SU-DHL-6 (cell line): Measurements from ENCODE around the gene R3HDM2.
A peak's percentile ranks its signal among the peaks of the same experiment; 100 is the strongest.

Experiments
- H2AFZ ChIP-seq: fragments of 200-600 bp; sonication (generic); 2 replicates; pipeline ENCODE4 v1.6.1; 2014; ENCODE audit warnings: low read depth, mild to moderate bottlenecking, moderate library complexity, mixed read lengths, antibody characterized with exemption, low read length; ENCODE audit not compliant: severe bottlenecking
- H3F3A ChIP-seq: fragments of 200-600 bp; shearing (Covaris generic); 2 replicates; pipeline ENCODE4 v1.6.0; 2016; ENCODE audit warnings: antibody characterized with exemption, mild to moderate bottlenecking; ENCODE audit not compliant: insufficient read depth
- H3K27ac ChIP-seq: fragments of 200-600 bp; sonication (generic); 2 replicates; pipeline ENCODE4 v1.5.1; 2016; ENCODE audit warnings: low read depth, mild to moderate bottlenecking, low read length, moderate library complexity, mixed read lengths
- H3K27me3 ChIP-seq: fragments of 200-600 bp; sonication (generic), shearing (Covaris generic); 2 replicates; pipeline ENCODE4 v1.6.0; 2014; ENCODE audit warnings: mild to moderate bottlenecking, low read length
- H3K36me3 ChIP-seq: fragments of 200-600 bp; sonication (generic); 2 replicates; pipeline ENCODE4 v1.6.1; 2014; ENCODE audit warnings: mild to moderate bottlenecking, low read length, mixed read lengths
- H3K4me2 ChIP-seq: fragments of 300-600, 200-600 bp; shearing (Covaris generic), sonication (generic); 2 replicates; pipeline ENCODE4 v1.6.0; 2014; ENCODE audit warnings: low read length, low read depth, mild to moderate bottlenecking; ENCODE audit not compliant: poor library complexity, severe bottlenecking
- H3K4me3 ChIP-seq: fragments of 200-600 bp; sonication (generic); 2 replicates; pipeline ENCODE4 v1.5.1; 2014; ENCODE audit warnings: antibody characterized with exemption, low read length, mild to moderate bottlenecking, mixed read lengths; ENCODE audit not compliant: insufficient read depth, poor library complexity, severe bottlenecking
- H3K79me2 ChIP-seq: fragments of 200-600 bp; sonication (generic); 2 replicates; pipeline ENCODE4 v1.6.1; 2014; ENCODE audit warnings: mild to moderate bottlenecking, low read length, moderate library complexity; ENCODE audit not compliant: insufficient read depth
- H3K9ac ChIP-seq: fragments of 200-600 bp; sonication (generic); 2 replicates; pipeline ENCODE4 v1.7.0; 2014; ENCODE audit warnings: mild to moderate bottlenecking, low read length
- H3K9me2 ChIP-seq: fragments of 200-600 bp; sonication (generic); replicated peaks from 2 replicates; pipeline ENCODE4 v1.6.1; 2014; ENCODE audit warnings: low read length; ENCODE audit not compliant: insufficient read depth
- H3K9me3 ChIP-seq: fragments of 200-600 bp; sonication (generic); 2 replicates; pipeline ENCODE4 v1.6.1; 2014; ENCODE audit warnings: low read length, mixed read lengths; ENCODE audit not compliant: insufficient read depth
- H4K20me1 ChIP-seq: fragments of 200-600 bp; sonication (generic); 2 replicates; pipeline ENCODE4 v1.6.1; 2014; ENCODE audit warnings: low read depth, mild to moderate bottlenecking, antibody characterized with exemption, low read length, moderate library complexity, mixed read lengths
- CTCF ChIP-seq: fragments of 200-600 bp; sonication (generic); IDR thresholded peaks from one replicate; pipeline ENCODE4 v1.5.1; 2017; ENCODE audit warnings: antibody characterized with exemption, mild to moderate bottlenecking, low read length, moderate library complexity; ENCODE audit not compliant: insufficient read depth, poor library complexity, severe bottlenecking
- EZH2phosphoT487 ChIP-seq: fragments of 200-600 bp; sonication (generic), shearing (Covaris generic); conservative IDR thresholded peaks from 2 replicates; pipeline ENCODE4 v1.6.1; 2018; ENCODE audit warnings: mild to moderate bottlenecking, antibody characterized with exemption, low read length, moderate library complexity, mixed read lengths

Gene R3HDM2

GRCh38 chr12:57231276-57232021, 199.4 kb downstream of the R3HDM2 start:
- Histone ChIP-seq H4K20me1 (no peaks in the 10 kb centered on the region; the same call in 1 of the 2 replicates), H3K27me3 (no peaks in the 10 kb centered on the region), H3K9ac (peak overlapping the region; percentile 89), H3K4me3 (peak overlapping the region; percentile 62), H2AFZ (no peak overlapping the region), H3K4me2 (peak overlapping the region; percentile 89), H3K36me3 (peaks cover 23% of the 10 kb centered on the region), H3K27ac (no peak overlapping the region), H3F3A (peaks cover 17% of the 10 kb centered on the region), H3K79me2 (peaks cover 30% of the 10 kb centered on the region), H3K9me3 (no peaks in the 10 kb centered on the region), H3K9me2 (no peaks in the 10 kb centered on the region)
- TF ChIP-seq EZH2phosphoT487 (no peak), CTCF (no peak)

DNA sequence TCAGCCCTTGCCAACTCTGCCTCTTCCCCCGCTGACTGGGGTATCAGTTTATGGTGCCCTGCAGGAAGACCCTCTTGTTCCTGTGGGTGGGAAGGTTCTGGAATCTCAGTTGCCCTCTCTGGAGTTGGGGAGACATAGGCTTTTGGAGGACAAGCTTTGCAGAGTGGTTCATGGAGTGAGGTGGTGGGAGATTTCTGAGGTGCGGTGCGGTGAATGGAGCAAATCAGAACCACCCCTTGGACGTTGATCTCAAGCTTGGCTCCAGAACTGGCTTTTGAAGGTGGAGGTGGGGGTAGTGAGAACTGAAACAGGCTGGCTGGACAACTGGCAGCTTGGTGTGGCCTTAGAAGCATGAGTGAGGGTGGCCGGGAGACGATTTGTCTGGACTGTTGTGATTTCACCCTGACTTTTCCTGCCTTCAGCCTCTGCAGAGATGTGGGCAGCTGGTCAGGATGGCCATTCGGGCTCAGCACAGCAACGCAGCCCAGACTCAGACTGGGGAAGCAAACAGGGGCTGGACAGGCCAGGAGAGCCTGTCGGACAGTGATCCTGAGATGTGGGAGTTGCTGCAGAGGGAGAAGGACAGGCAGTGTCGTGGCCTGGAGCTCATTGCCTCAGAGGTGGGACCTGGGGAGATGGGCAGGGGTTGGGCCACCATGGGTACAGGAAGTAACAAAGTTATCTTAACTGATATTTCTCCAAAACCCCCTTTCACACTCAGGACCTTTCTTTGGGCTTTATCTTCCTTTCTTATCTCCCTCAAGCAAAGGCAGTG, 200.3 kb downstream of the R3HDM2 start:
- Histone ChIP-seq H3K4me3 (peak overlapping the region; percentile 62), H3K9me3 (no peaks in the 10 kb centered on the region), H2AFZ (no peak overlapping the region), H3K36me3 (peaks cover 23% of the 10 kb centered on the region), H3K9ac (peak overlapping the region; percentile 89), H3F3A (peaks cover 25% of the 10 kb centered on the region), H3K79me2 (peaks cover 30% of the 10 kb centered on the region), H3K4me2 (peak overlapping the region; percentile 89), H3K9me2 (no peaks in the 10 kb centered on the region), H3K27me3 (no peaks in the 10 kb centered on the region), H3K27ac (peak overlapping the region; percentile 72), H4K20me1 (no peaks in the 10 kb centered on the region; the same call in 1 of the 2 replicates)
- TF ChIP-seq CTCF (no peak), EZH2phosphoT487 (no peak)

- no peaks in the 10 kb centered on the region for H3K27me3 ChIP-seq
- peak within 1 kb of the TSS; percentile 72 for H3K27ac ChIP-seq
These were observed 201.0 kb downstream of the R3HDM2 start, which contains the start of gene SHMT2 for GRCh38 chr12:57229634-57230380. Gene SHMT2, plus strand, starts transcription at chr12:57229711. Its CDS starts 68 bp downstream, at chr12:57229779.

More at GRCh38 chr12:57229634-57230380, 201.0 kb downstream of the R3HDM2 start, which contains the start of gene SHMT2:
- Histone ChIP-seq H3K4me2 (peak within 1 kb of the TSS; percentile 89), H3K79me2 (peaks cover 30% of the 10 kb centered on the region), H3K9me3 (no peaks in the 10 kb centered on the region), H3K4me3 (peak within 1 kb of the TSS; percentile 62), H2AFZ (peak within 1 kb of the TSS; percentile 67), H3F3A (peaks cover 27% of the 10 kb centered on the region), H4K20me1 (no peaks in the 10 kb centered on the region; the same call in 1 of the 2 replicates), H3K9me2 (no peaks in the 10 kb centered on the region), H3K9ac (peak within 1 kb of the TSS; percentile 89), H3K36me3 (peaks cover 23% of the 10 kb centered on the region)
- TF ChIP-seq CTCF: no peak
